GM19395 (cell line): ENCODE measurements around the gene DICER1.

Experiments used
- ATAC-seq: cut with Tn5 transposase; IDR thresholded peaks from one replicate; pipeline ENCODE4 v1.9.1; 2021; ENCODE audit warnings: mild to moderate bottlenecking, moderate library complexity; ENCODE audit not compliant: unreplicated experiment

DICER1 gene

GRCh38 chr14:95062946-95063345 is 94.4 kb downstream of the DICER1 start:
- no peak for ATAC-seq

GRCh38 chr14:95062220-95062619 is 95.1 kb downstream of the DICER1 start:
- ATAC-seq: no peak

DNA sequence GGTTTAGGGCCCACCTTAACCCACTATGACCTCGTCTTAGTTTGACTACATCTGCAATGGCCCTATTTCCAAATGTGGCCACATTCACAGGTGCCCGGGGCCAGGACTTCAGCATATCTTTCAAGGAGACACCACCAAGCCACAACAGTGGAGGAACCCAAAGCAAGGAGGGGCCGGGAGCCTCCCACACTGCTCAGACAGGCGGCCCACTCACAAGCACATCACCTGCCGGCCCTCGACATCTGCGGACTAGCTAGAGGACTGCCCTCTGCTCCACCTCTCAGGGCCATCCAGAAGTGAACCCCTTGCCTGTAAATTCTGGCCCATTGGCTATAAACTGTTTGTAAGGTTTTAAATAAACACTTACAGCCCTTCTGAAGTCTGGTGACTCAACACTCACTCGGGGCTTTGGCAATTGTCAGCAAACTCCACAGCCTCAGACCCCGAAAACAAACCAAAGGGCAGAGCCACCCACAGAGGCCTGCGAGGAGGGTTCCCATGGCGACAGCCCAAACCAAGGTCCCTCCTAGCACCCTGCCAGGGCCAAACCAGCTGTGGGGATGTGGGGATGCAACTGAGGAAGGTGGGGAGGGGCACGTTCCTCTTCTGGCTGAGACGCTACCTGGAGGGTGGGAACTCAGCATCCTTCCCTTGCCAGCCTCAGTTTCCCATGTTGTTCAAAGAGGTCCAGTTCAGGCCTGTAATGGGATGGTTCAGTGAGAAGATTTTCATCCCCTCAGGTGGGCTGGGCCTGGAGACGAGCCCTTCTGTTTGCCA is 95.8 kb downstream of the DICER1 start:
- ATAC-seq: no peak

DNA sequence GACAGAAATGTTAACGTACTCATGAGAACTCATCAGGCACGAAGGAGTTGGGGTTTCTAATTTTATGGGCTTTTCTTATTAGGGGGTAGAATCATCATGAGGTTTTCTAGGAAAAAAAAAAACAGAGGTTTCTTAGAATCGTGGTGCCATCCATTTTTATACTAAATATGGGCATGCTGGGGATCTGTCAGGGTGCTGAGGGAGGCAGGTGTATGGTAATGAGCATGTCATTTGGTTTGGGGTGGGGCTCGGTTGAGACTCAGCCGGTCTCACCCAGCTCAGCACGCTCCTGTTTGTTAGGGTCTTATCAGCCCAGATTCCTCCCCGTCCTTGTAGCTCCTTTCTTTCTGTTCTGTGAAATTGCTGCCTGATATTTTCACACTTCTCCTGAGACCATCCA is 98.2 kb downstream of the DICER1 start:
- ATAC-seq: no peak

GRCh38 chr14:95058491-95058890 is 98.8 kb downstream of the DICER1 start:
- ATAC-seq: no peak

DNA sequence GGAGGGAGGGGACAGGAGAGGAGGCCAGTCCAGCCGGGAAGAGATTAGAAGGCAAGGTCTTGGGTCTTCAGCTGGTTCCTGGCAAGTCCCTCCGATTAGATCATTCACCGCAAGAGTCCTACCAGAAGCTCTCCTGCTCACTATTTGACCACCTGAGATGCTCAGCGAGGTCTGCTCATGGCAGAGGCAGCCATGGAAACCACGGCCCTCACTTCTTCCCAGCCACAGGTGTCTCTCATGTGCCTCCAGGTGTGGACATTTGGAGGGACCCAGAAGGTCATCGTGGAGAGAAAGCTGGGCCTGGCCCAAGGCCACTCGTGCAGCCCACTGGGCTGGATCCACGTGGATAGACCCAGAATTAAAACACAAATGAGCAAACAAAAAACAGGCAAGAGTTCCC is 99.5 kb downstream of the DICER1 start:
- no peak for ATAC-seq

- ATAC-seq: no peak
These were observed 100.2 kb downstream of the DICER1 start for GRCh38 chr14:95057147-95057546.

GRCh38 chr14:95056476-95056875 is 100.9 kb downstream of the DICER1 start:
- no peak for ATAC-seq

- no peak for ATAC-seq
These were observed 102.0 kb downstream of the DICER1 start for GRCh38 chr14:95055318-95055717.

GRCh38 chr14:95054346-95055280 is 102.7 kb downstream of the DICER1 start:
- no peak for ATAC-seq

DNA sequence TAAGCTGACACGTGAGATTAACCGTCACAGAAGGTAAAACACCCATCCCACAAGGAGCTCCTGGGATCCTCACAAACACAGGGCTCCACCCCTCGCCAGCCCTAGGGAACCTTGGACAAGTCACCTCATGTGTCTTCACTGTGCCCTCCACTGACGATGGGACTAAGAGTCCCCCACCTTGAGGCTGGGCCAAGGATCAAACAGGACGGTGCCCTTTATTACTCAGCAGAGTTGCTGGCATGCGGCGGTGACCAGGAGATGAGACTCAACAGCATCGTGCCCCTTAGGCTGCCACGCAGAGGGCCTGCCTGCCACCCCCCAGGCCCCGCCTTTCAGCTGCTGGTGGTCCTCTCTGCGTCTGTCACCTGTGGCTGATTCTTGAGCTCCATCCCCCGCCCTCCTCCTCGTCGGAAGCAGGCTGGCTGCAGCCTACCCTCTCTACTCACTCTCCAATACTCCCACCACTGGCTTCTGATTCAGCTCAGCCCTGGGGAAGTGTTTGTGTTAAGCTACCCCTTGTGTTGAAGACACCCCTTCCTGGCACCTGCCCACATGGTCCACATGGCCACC is 105.2 kb downstream of the DICER1 start:
- no peak for ATAC-seq

DNA sequence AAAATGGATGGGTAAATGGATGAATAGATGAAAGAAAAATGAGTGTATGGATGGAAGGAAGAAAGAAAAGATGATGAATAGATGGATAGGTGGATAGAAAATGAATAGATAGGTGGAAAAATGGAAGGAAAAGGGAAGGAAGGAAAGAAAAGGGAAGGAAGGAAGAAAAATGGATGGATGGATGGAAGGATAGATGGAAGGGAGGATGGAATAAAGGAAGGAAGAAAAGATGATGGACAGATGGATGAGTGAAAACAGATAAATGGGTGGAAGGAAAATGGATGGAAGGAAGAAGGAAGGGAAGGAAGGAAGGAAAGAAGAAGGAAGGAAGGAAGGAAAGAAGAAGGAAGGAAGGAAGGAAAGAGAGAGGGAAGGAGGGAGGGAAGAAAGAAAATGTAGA is 107.4 kb downstream of the DICER1 start:
- no peak for ATAC-seq

- ATAC-seq: no peak
These were observed 108.5 kb downstream of the DICER1 start for GRCh38 chr14:95048771-95049312.

DNA sequence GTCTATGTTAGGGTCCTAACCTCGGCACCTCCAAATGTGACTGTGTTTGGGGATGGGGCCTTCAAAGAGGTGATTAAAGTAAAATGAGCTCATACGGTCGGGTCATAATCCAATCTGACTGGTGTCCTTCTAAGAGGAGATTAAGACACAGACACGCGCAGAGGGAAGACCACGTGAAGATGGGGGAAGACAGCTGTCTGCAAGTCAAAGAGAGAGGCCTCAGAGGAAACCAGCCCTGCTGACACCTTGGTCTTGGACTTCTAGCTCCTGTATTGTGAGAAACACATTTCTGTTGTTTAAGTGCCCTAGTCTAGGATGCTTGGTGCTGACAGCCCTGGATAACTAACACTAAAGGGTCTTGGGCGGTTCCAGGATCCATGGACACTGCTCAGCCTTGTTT is 109.6 kb downstream of the DICER1 start:
- ATAC-seq: no peak

- ATAC-seq: no peak
These were observed 110.3 kb downstream of the DICER1 start for GRCh38 chr14:95046711-95047681.

- no peak for ATAC-seq
These were observed 111.4 kb downstream of the DICER1 start for GRCh38 chr14:95045836-95046430.

GRCh38 chr14:95045106-95045701 is 112.1 kb downstream of the DICER1 start:
- no peak for ATAC-seq

- no peak for ATAC-seq
These were observed 112.7 kb downstream of the DICER1 start for GRCh38 chr14:95044463-95045105.
